Measurements from ENCODE around the gene ZMYND8.
A peak's percentile ranks its signal among the peaks of the same experiment; 100 is the strongest.

The ZMYND8 gene

DNA sequence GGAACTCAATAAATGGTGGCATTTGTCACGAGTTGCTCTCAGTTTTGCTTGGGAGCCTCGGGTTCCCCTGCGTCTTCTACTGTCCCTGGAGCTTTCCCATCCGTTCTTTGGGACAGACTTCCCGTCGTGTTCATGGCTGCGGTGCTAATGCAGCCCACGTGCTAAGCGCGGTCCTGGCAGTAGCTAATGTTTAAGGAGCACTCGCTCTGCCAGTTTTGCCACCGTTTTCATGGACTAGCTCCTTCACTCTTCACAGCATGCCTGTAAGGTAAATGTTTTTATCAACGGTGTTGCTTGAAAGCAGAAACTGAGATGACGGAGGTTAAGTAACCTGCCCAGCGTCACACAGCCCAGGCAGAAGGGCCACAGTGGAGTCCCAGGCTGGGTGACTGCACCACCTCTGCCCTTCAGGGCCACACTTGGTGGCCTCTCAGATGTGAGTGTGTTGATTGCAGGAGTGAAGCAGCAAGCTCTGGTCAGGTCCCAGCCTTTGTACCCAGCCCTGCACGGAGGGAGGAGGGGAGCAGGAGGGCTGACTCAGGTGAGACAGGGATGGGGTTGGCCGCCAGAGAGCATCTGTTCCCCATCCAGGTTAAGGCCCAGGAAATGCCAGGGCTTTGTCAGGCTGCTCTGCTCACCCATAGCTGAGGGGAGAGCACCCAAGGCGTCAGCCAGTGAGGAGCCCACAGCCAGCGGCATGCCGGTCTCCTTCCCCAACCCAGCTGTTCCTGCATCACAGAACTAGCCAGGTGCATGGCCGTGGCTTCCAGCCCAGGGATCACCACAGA, 181.8 kb downstream of the ZMYND8 start:
- no peak for DNase-seq (ENCODE audit: low spot score)

- peak; percentile 37 for DNase-seq (ENCODE audit: low spot score)
Measured at GRCh38 chr20:47173596-47174216, 182.8 kb downstream of the ZMYND8 start.

DNA sequence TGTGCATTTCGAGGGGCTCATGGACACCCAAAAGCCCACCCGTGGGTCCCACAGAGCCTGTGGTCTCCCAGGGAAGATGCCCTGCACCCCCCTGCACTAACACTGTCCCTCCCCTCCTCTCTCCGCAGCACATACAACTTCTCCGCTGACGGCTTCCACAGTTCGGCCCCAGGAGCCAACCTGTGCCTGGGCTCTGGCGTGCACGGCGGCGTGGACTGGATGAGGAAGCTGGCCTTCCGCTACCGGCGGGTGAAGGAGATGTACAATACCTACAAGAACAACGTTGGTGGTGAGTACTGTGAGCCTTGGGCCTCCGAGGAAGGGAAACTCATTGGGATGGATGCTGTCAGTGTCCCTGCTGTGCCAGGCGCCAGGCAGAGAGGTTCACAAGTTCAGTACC, 183.9 kb downstream of the ZMYND8 start:
- DNase-seq (ENCODE audit: low spot score), result no peak

DNA sequence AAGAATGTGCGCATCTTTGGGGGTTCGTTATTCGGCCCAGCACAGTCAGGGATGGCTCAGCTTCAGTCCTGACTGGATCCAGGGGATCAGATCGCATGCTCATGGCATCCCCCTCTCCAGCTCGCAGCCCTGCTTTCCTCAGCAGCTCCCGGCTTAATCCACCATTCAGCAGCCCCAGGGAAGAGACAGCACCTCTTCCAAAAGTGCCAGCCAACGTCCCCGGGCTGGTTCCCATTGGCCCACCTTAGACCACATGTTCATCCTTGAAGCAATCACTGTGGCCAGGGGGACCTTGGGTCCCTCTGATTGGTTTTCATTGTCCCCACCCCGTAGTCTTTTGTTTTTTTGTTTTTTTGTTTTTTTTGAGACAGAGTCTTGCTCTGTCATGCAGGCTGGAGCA, 188.7 kb downstream of the ZMYND8 start:
- peak; percentile 33 for DNase-seq (ENCODE audit: low spot score)

- DNase-seq (ENCODE audit: low spot score), result no peak
Measured at GRCh38 chr20:47165376-47165865, 191.1 kb downstream of the ZMYND8 start.

- no peak for DNase-seq (ENCODE audit: low spot score)
Measured at GRCh38 chr20:47164140-47164539, 192.4 kb downstream of the ZMYND8 start.

- DNase-seq (ENCODE audit: low spot score), result no peak
Measured at GRCh38 chr20:47161411-47161810, 195.1 kb downstream of the ZMYND8 start.

DNA sequence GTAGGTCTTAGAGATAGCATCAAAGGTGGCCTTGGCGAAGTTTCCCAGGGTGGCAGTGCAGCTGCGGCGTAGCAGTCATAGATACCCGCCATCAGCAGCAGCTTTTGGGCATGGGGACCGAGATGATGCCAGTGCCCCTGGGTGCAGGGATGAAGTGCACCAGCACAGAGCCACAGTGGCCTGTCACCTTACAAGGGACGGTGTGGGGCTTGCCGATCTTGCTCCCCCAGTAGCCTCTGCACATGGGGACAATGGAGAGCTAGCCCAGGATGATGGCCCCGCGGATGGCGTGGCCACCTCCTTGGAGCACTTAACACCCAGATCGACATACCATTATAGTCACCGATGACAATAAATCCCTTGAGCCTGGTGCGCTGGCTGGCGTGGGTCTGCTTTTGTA, 195.5 kb downstream of the ZMYND8 start:
- DNase-seq (ENCODE audit: low spot score), result no peak

DNA sequence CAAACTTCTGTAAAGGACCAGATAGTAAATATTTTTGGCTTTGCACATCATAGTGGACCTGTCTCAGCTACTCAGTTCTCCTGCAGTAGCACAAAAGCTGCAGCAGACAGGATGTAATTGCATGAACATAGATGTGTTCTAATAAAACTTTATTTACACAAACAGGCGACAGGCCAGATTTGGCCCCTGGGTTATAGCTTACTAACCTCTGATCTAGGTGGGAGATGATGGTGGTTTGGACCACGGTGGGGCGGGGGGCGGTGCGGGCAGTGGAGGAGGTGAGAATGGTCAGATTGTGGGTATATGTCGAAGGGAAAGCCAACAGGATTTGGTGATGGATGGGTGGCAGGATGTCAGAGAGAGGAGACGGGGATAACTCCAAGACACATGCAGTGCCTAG, 196.3 kb downstream of the ZMYND8 start:
- no peak for DNase-seq (ENCODE audit: low spot score)

Data from iPS-NIHi11 (cell line).